Neural cell (in vitro differentiated cells): Measurements from ENCODE around the gene RBM33. TPM values are rescaled to one million over a fixed set of nuclear protein-coding genes. Genes with fewer than 3 reads are reported as not detected.

ENCODE experiments used
- H2AFZ ChIP-seq: fragments of 200-600, 300-800 bp; sonication (generic), shearing (Covaris generic); 2 replicates; pipeline ENCODE4 v1.6.0; 2014; ENCODE audit warnings: low read depth, mild to moderate bottlenecking, antibody characterized with exemption, low read length, moderate library complexity
- H3F3A ChIP-seq: fragments of 200-600 bp; shearing (Covaris generic); 2 replicates; pipeline ENCODE4 v1.6.1; 2016; ENCODE audit warnings: mild to moderate bottlenecking, moderate library complexity, mixed read lengths, antibody characterized with exemption, low read length; ENCODE audit not compliant: insufficient read depth, poor library complexity, severe bottlenecking
- H3K27ac ChIP-seq: fragments of 200-600, 300-800 bp; sonication (generic), shearing (Covaris generic); 2 replicates; pipeline ENCODE4 v1.5.1; 2014; ENCODE audit warnings: mild to moderate bottlenecking, low read length, moderate library complexity
- H3K27me3 ChIP-seq: fragments of 300-800, 200-600 bp; sonication (generic), shearing (Covaris generic); 2 replicates; pipeline ENCODE4 v1.6.0; 2014; ENCODE audit warnings: mild to moderate bottlenecking, low read depth, low read length, moderate library complexity; ENCODE audit not compliant: insufficient read depth
- H3K36me3 ChIP-seq: fragments of 300-800, 200-600 bp; sonication (generic), shearing (Covaris generic); 2 replicates; pipeline ENCODE4 v1.5.1; 2014; ENCODE audit warnings: mild to moderate bottlenecking, antibody characterized with exemption, low read length, moderate library complexity; ENCODE audit not compliant: insufficient read depth
- H3K4me2 ChIP-seq: fragments of 300-800, 200-600 bp; sonication (generic), shearing (Covaris generic); 2 replicates; pipeline ENCODE4 v1.6.0; 2014; ENCODE audit warnings: mild to moderate bottlenecking, low read length
- H3K4me3 ChIP-seq: fragments of 300-800, 200-600 bp; sonication (generic), shearing (Covaris generic); 2 replicates; pipeline ENCODE4 v1.5.1; 2014; ENCODE audit warnings: mild to moderate bottlenecking, low read length, moderate library complexity
- H3K79me2 ChIP-seq: fragments of 200-600 bp; shearing (Covaris generic); replicated peaks from 2 replicates; pipeline ENCODE4 v1.6.0; 2014; ENCODE audit warnings: mild to moderate bottlenecking, low read length, moderate library complexity; ENCODE audit not compliant: insufficient read depth
- H3K9ac ChIP-seq: fragments of 300-800, 200-600 bp; sonication (generic), shearing (Covaris generic); 2 replicates; pipeline ENCODE4 v1.6.1; 2016; ENCODE audit warnings: mild to moderate bottlenecking, low read length, mixed read lengths
- H3K9me2 ChIP-seq: fragments of 200-600 bp; shearing (Covaris generic); 2 replicates; pipeline ENCODE4 v1.6.1; 2016; ENCODE audit warnings: mild to moderate bottlenecking, low read length, mixed read lengths; ENCODE audit not compliant: insufficient read depth
- H3K9me3 ChIP-seq: fragments of 200-600, 300-800 bp; sonication (generic), shearing (Covaris generic); 2 replicates; pipeline ENCODE4 v1.6.1; 2016; ENCODE audit warnings: mild to moderate bottlenecking, mixed run types, low read length, moderate library complexity, mixed read lengths
- H4K20me1 ChIP-seq: fragments of 200-600 bp; shearing (Covaris generic); 2 replicates; pipeline ENCODE4 v1.6.1; 2016; ENCODE audit warnings: mild to moderate bottlenecking, mixed run types; ENCODE audit not compliant: insufficient read depth
- CTCF ChIP-seq: fragments of 450-650 bp; IDR thresholded peaks from 2 replicates; pipeline ENCODE4 v1.5.1; 2014; ENCODE audit warnings: antibody characterized with exemption, mild to moderate bottlenecking, moderate library complexity; ENCODE audit not compliant: poor library complexity, severe bottlenecking
- EP300 ChIP-seq: fragments of 450-650 bp; conservative IDR thresholded peaks from 2 replicates; pipeline ENCODE4 v1.6.1; 2014; ENCODE audit warnings: antibody characterized with exemption, mild to moderate bottlenecking, moderate library complexity; ENCODE audit not compliant: poor library complexity, severe bottlenecking
- EZH2 ChIP-seq: fragments of 200-600, 300-800 bp; shearing (Covaris generic), sonication (generic); IDR thresholded peaks from 2 replicates; pipeline ENCODE4 v1.6.1; 2014; ENCODE audit warnings: antibody characterized with exemption, low read length, borderline replicate concordance, mild to moderate bottlenecking; ENCODE audit not compliant: insufficient read depth, poor library complexity, severe bottlenecking
- MXI1 ChIP-seq: fragments of 450-650 bp; conservative IDR thresholded peaks from 2 replicates; pipeline ENCODE4 v1.6.1; 2014; ENCODE audit warnings: antibody characterized with exemption, mild to moderate bottlenecking; ENCODE audit not compliant: poor library complexity, severe bottlenecking
- POLR2AphosphoS5 ChIP-seq: IDR thresholded peaks from 2 replicates; pipeline ENCODE4 v1.6.1; 2012
- RAD21 ChIP-seq: fragments of 450-650 bp; conservative IDR thresholded peaks from 2 replicates; pipeline ENCODE4 v1.6.1; 2014; ENCODE audit warnings: antibody characterized with exemption, mild to moderate bottlenecking, moderate library complexity
- REST ChIP-seq: IDR thresholded peaks from 2 replicates; pipeline ENCODE4 v1.6.1; 2012; ENCODE audit warnings: borderline replicate concordance
- SMC3 ChIP-seq: fragments of 450-650 bp; conservative IDR thresholded peaks from 2 replicates; pipeline ENCODE4 v1.6.1; 2014; ENCODE audit warnings: antibody characterized with exemption, mild to moderate bottlenecking, moderate library complexity; ENCODE audit not compliant: poor library complexity
- TAF1 ChIP-seq: IDR thresholded peaks from 2 replicates; pipeline ENCODE4 v1.6.1; 2012; ENCODE audit warnings: low read depth
- polyA plus RNA-seq: library from polyadenylated mRNA; depleted of rRNA; stranded (reverse); fragments of >200 nt; gene quantifications from 2 replicates; pipeline ENCODE4 v1.2.3, GENCODE V29; 2014

Gene RBM33
- polyA plus RNA-seq, 1 donor from 2014 or later: 53.2 TPM

DNA sequence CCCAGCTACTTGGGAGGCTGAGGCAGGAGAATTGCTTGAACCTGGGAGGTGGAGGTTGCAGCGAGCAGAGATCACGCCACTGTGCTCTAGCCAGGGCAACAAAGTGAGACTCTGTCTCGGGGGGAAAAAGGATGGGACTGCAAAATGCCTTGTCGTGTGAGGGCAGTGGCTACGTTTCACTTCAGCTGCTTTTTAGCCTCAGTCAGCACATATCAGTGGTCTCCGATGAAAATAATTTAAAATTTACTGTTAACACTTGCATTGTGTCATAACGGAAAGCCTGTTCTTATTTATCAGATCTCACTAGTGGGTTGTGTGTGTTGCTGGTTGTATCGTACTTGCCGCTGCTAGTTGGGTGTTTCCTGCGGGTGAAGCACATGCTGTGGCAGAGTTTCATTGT is 61.9 kb downstream of the RBM33 start:
- H2AFZ ChIP-seq: no peak overlapping the region
- TF ChIP-seq CTCF (no peak), REST (no peak), RAD21 (no peak), EP300 (no peak), EZH2 (no peak), MXI1 (no peak), TAF1 (no peak), SMC3 (no peak)
- no peak overlapping the region for H3K9ac ChIP-seq
- no peak overlapping the region for H3K4me3 ChIP-seq
- no peaks in the 10 kb centered on the region for H3K79me2 ChIP-seq
- no peaks in the 10 kb centered on the region for H4K20me1 ChIP-seq
- H3K9me2 ChIP-seq: no peaks in the 10 kb centered on the region
- no peaks in the 10 kb centered on the region for H3K9me3 ChIP-seq
- H3K36me3 ChIP-seq: peaks cover 9% of the 10 kb centered on the region
- H3K27ac ChIP-seq: no peak overlapping the region
- no peaks in the 10 kb centered on the region for H3K27me3 ChIP-seq
- no peak overlapping the region for H3K4me2 ChIP-seq
- no peaks in the 10 kb centered on the region for H3F3A ChIP-seq

DNA sequence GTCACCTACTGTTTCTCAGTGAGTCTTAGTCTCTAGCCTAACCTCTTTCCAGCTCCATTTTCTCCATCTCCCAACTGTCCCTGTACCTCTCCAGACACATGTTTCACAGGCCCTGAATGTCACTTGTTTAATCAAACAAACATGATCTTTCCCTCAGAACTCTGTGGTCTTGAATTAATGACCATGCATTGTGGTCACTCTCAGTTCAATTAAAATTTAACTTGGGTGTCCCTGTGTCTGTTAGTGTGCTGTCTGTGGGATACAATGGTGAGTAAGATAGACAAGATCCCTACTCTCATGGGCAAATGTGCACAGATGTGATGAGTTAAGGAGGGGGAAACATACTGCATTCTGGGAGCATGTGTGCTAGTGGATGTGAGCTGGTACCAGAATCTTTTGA is 65.0 kb downstream of the RBM33 start:
- no peak for TF ChIP-seq SMC3
- TF ChIP-seq POLR2AphosphoS5: no peak
- no peak for TF ChIP-seq MXI1
- TF ChIP-seq EZH2: no peak
- no peak for TF ChIP-seq CTCF
- no peak for TF ChIP-seq RAD21
- no peak for TF ChIP-seq EP300
- TF ChIP-seq TAF1: no peak
- no peak for TF ChIP-seq REST
- H3K9me3 ChIP-seq: no peaks in the 10 kb centered on the region
- H2AFZ ChIP-seq: no peak overlapping the region
- H3K9me2 ChIP-seq: no peaks in the 10 kb centered on the region
- H3K27me3 ChIP-seq: no peaks in the 10 kb centered on the region
- peaks cover 8% of the 10 kb centered on the region for H3K79me2 ChIP-seq
- H3K4me3 ChIP-seq: no peak overlapping the region
- no peaks in the 10 kb centered on the region for H3K36me3 ChIP-seq
- no peaks in the 10 kb centered on the region for H3F3A ChIP-seq
- H3K27ac ChIP-seq: no peak overlapping the region
- no peak overlapping the region for H3K4me2 ChIP-seq
- H3K9ac ChIP-seq: no peak overlapping the region
- H4K20me1 ChIP-seq: no peaks in the 10 kb centered on the region
